ENCODE results near the gene URB1.
"Not testable (repeated sequence)": the region's sequence is repeated elsewhere in the genome, so short reads cannot be mapped to it uniquely, and the experiment has no call there.

URB1 gene

DNA sequence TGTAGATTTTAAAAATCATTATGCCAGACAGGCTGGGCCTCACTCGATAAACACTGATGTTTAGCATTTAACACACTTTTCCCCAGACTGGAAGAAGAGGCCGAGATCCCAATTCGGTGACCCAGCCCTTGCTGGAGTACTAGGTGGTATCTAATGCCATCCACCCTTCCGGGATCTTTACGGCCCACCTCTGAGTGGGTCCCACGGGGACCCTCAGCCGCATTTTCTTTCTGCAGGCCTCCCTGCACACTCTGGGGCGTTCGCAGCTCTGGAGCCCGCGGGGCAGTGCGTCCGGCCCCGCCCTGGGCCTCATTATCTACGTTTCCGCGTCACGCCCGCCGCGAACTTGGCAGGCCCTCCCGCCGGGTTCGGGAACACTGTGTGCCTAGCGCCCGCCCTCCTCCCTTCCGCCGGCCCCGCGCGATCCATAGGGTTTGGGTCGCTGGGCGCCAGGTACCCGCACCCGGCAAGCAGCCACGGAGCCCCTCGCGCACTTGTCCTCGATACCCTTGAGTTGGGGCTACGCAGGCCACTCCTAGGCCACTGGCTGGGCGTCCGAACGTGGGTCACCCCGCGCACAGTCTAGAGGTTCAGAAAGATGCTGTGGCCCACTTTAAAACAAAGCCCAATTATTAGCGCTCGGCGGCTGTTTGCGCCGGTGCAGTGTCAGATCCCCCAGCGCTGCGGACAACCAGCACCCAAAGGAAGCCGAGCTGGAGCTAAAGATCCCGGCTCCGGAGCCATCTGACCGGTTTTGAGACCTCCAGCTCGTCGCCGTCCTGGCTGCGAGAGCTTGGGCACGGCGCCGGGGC lies 18.7 kb upstream of the URB1 start:
- DNase-seq: peak; percentile 90

- DNase-seq: no peak
Measured at GRCh38 chr21:32410916-32411315, 18.1 kb upstream of the URB1 start.

DNA sequence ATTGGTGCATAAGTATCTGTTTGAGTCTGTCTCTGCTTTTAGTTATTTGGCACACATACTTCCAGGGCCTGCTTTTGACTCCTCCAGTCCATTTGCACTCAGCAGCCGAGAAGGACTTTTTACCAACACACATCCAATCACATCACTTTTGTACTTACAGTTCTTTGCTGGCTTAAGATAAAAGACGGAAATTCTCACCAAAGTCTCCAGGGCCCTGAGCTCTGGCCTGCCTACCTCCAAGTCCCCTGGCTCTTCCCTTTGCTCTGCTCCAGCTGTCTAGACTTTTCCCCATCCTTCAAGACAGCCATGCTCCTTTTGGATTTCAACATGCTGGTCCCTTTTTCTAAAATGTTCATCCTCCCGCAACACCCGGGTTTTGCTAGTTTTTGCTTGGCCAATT lies 17.5 kb upstream of the URB1 start:
- DNase-seq: no peak

GRCh38 chr21:32406405-32406804 lies 13.6 kb upstream of the URB1 start:
- no peak for DNase-seq

DNA sequence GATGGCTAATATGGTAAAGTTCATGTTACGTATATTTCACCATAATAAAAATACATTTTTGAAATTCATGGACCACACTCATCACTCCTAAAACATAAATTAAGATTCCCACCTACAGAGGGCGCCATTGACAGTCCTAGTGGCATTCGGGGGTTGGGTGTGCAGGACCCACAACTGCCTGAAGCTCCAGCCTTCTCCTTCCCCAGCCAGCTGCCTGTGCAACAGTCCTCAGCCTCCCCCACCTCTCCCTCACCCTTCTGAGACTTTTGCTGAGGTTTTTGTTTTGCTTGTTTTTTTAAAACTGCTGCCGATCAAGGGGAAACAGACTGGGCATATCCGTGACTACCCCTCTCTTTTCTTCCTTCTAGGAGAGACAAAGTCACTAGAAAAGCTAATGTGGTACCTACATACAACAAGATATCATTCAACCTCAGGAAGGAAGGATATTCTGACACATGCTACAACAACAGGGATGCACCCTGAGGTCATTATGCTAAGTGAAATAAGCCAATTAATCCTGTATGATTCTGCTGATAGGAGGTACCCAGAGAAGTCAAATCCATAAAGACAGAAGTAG lies 10.5 kb upstream of the URB1 start:
- peak; percentile 86 for DNase-seq

- no peak for DNase-seq
Measured at GRCh38 chr21:32393677-32394001, 827 bp upstream of the URB1 start.

GRCh38 chr21:32392299-32392879 lies 423 bp downstream of the URB1 start:
- DNase-seq: peak; percentile 53

DNA sequence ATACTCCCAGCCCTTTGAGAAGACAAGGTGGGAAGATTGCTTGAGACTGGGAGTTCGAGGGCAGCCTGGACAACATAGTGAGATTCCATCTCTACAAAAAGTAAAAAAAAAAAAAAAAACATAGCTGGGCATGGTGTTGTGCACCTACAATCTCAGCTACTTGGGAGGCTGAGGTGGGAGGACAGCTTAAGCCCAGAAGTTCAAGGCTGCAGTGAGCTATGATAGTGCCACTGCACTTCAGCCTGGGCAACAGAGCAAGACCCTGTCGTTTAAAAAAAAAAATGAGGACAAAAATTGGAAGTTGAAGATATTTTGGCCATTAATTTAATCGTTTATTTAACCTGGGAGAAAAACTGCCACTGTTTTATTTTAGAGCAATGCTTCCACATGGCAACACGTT lies 1.1 kb downstream of the URB1 start:
- DNase-seq: no peak

- DNase-seq: not testable (repeated sequence)
Measured at GRCh38 chr21:32390537-32391224, 2.1 kb downstream of the URB1 start.

DNA sequence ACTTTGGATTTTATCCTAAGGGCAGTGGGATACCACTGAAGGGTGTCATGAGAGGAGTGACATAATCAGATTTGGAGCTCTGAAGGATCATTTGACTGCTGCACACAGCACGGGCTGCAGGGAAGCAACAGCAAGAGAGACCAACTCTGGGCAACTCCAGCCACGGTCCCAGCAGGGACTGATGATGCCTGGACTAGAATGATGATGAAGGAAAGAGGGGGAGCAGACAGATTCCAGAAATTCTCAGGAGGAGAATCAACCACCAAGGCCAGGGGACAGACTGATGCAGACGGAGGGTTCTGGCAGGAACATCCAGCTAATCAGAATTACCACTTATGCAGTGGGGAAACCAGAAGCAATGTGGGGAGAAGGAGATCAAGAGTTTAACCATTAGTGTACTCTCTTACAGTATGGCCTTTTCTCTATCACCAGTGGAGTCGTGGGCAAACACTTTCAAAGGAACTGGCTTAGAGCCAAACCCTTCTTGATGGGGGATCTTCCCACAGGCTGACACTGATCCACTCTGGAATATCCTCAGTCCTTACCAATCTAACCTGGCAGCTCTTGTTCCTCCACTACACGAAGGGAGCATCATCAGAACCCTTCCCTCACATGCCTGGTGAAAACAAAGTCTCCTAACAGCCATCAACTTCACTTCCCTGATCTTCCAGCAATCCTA lies 3.3 kb downstream of the URB1 start:
- DNase-seq: no peak

- DNase-seq: no peak
Measured at GRCh38 chr21:32388306-32388705, 4.5 kb downstream of the URB1 start.

DNA sequence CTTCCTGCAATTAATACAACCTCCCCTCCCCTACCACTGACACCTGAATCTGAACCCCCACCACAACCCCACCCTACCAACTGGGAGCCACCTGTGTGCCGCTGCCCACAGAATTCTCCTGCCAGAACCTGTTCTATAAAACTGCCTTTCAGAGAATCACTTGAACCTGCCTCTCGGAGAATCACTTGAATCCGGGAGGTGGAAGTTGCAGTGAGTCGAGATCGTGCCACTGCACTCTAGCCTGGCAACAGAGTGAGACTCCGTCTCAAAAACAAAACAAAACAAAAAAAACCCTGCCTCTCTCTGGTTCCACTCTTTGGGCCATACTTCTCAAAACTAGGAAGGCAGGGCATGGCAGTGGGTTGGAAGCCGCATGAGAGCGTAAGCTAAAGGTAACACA lies 5.7 kb downstream of the URB1 start:
- DNase-seq: no peak

GRCh38 chr21:32386195-32386870 lies 6.5 kb downstream of the URB1 start:
- peak; percentile 21 for DNase-seq

- no peak for DNase-seq
Measured at GRCh38 chr21:32383812-32384211, 9.0 kb downstream of the URB1 start.

GRCh38 chr21:32382108-32382644 lies 10.6 kb downstream of the URB1 start:
- DNase-seq: no peak

GRCh38 chr21:32381571-32381970 lies 11.2 kb downstream of the URB1 start:
- no peak for DNase-seq

GRCh38 chr21:32380940-32381339 lies 11.9 kb downstream of the URB1 start:
- no peak for DNase-seq

GRCh38 chr21:32378956-32379355 lies 13.9 kb downstream of the URB1 start:
- DNase-seq: no peak

GRCh38 chr21:32377991-32378390 lies 14.8 kb downstream of the URB1 start:
- DNase-seq: no peak

GRCh38 chr21:32377506-32377905 lies 15.3 kb downstream of the URB1 start:
- DNase-seq: no peak

DNA sequence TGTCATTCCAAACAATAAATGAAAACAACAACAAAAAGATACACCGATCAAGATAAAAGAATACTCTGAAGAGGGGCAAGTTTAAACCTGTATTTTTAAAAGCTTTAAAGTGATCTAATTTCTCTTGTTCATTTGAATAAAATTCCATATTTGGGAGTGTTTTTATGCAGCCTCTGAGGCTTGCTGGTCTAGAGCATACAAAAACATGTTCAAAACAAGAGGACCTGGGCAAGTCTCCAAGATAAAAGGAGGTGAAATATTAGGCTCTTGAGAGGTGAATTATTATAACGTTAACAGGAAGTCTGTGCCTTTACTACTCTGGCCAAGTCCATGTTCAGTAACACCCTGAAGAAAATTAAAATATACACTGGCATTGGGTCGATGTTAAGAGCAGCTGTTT lies 20.1 kb downstream of the URB1 start:
- no peak for DNase-seq

GRCh38 chr21:32371913-32372314 lies 20.9 kb downstream of the URB1 start:
- DNase-seq: no peak

Data from hematopoietic multipotent progenitor cell treated with erythropoietin and hydrocortisone succinate and interleukin-3 and kit ligand, for 8 days (in vitro differentiated cells).